NCI-H146 treated with DMSO at 0.1 percent for 48 hours (cell line): Measurements from ENCODE around the gene NCKAP5.
"Not testable (repeated sequence)": the region's sequence is repeated elsewhere in the genome, so short reads cannot be mapped to it uniquely, and the experiment has no call there.

Experiments
- DNase-seq: peaks from one replicate; lab custom pipeline; 2025; ENCODE audit not compliant: unreplicated experiment; lab: John Stamatoyannopoulos, UW

NCKAP5 gene

DNA sequence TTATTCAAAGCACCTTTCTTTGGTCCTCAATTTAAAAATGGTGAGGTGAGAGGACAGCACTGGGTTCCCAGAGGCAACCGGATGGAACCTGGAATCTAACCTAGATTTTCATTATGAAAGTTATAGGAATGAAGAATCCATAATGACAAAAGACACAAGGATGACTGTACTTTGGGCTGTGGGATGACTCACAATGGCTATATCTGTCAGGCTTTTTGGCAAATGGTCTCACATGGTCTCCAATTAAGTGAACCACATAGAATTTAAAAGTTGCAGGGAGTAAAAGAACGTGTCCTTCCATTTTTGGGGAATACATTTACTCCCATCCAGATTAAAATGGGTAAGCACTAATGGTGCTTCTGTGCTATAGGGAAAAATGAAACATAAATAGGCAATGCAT is 866.5 kb downstream of the NCKAP5 start:
- DNase-seq, result no peak

DNA sequence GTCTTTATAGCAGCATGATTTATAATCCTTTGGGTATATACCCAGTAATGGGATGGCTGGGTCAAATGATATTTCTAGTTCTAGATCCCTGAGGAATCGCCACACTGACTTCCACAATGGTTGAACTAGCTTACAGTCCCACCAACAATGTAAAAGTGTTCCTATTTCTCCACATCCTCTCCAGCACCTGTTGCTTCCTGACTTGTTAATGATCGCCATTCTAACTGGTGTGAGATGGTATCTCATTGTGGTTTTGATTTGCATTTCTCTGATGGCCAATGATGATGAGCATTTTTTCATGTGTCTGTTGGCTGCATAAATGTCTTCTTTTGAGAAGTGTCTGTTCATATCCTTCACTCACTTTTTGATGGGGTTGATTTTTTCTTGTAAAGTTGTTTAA is 868.5 kb downstream of the NCKAP5 start:
- DNase-seq, result not testable (repeated sequence)

DNA sequence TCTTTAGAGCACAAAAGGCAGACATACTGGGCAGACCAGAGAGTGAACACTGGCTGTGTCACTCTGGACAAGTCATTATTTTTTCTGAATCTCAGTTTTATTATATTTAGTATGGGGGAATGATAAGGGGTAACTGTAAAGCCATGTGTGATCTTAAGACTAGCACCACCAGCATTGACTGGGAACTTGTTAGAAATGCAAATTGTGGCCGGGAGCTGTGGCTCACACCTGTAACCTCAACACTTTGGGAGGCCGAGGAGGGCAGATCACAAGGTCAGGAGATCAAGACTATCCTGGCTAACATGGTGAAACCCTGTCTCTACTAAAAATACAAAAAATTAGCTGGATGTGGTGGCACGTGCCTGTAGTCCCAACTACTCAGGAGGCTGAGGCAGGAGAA is 869.9 kb downstream of the NCKAP5 start:
- not testable (repeated sequence) for DNase-seq

DNA sequence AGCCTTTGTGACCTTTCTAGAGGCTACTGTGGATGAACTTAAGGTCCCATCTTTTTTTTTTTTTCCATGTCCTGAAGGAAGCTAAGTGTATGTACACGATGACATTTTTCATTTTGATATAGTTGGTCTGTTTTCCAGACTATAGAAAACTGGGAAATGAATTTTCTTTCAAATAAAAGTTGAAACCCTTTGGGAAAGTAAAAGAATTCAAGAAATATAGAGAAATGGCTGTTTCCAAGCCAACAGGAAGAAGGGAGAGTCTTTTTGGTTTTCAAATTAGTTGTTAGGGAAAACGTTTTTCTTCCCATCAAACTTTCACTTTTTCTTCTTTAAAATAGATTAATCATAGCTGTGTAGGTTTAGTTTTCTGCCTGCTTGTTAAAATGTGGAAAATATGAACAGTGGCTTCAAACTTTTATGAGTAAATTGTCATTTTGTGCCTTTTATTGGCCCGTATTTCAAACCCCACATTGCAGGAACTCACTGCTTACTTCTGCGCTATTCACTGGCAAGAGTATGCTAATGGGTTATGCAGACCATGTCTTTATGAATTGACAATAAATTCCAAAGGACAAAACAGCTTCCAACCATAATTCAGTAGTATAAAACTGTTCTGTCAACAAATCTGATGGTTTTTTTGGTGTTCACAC is 870.6 kb downstream of the NCKAP5 start:
- DNase-seq, result no peak

DNA sequence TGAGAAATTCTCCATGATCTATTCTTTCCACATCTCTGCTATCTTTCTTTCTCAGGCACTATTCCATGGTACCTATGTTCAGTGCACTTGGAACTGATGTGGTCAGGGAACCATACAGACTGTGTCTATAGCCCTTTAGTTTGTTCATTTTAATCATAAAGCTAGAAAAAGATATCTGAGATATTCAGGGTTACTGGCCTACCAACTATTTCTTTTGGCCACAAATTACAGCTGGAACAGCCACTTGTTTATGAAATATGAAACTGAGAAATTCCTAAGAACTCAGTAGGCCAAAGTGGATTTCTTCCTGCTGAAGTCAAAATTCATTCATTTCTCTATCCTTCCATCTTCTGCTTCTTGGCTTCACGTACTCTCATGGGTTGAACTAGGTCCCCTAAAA is 875.4 kb downstream of the NCKAP5 start:
- no peak for DNase-seq

DNA sequence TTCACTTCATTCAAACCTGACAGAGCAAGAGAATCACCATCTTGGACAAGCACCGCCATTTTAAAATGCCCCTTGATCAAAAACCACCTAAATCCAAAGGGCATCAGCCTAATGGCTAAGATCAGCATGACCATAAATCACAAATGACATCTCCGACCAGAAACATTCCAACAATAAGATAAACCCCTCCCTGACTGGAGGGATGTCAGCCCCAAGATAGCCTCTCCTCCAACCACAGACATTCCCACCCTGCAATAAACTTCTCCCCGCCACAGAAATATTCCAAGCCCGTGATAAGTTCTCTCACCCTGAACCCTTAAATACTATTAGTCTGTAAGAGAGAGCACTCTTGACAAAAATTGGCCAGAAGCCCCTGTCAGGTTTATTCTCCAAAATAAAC is 876.7 kb downstream of the NCKAP5 start:
- DNase-seq, result no peak

DNA sequence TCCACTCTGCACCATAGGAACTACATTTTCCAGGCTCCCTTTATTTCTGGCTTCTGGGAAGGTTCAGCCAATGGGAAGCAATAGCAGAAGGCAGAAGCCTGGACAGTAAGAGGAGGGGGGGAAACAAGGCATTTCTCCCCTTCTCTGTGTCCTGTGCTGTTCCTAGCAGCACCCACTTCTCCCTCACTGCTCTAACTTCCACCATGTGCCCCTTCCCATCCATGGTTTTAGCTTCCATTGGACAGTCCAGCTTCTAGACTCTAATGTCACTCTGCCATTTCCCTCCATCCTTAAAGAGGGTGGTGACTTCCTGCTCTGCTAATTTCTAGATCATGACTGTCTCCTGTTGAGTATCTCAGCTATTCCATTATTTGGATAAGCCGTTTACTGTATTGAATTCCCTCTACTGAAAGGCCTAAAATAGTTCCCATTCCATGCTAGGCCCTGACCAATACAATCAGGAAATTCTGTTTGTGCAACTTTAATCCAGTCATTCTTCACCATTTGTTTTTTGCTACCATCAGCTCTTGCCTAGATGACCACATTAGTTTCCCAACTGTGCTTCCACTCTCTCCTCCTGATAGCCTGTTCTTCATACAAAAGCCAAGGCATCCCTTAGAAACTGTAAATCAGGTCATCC is 877.5 kb downstream of the NCKAP5 start:
- no peak for DNase-seq

DNA sequence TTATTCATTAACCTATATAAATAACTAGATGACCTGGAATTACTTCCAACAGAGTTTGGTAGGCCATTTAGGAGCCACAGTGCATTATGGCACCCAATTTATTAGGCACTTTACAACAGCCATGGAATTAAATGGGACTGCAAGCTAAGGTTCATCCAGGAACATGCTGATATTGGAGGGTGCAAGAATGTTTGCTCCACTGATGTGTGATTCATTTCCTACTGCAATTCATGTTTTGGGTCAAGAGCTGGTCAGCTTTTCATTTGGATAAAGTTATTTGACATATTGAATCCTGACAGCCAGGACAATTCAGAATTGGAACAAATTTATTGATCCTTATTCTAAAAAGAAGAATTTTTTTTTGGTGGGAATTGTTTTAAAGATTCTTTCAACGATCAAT is 886.5 kb downstream of the NCKAP5 start:
- DNase-seq, result no peak

DNA sequence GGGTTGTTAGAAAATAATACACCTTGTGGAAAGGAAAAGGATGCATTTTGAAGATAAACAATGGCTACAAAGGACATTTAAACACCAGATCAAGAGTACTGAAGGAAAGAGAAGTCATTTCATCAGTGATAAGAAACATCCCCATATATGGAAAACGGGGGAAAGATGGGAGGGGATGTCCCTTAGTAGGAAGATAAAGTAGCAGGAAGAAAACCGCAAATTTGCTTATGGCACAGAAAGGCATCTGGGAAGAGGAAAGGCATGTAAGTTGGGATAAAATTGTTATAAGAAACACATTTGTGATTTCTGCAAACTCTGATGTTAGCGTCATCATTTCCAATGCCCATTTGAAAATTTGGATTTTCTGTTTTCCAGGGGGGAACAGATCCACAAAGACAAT is 887.7 kb downstream of the NCKAP5 start:
- DNase-seq, result no peak

DNA sequence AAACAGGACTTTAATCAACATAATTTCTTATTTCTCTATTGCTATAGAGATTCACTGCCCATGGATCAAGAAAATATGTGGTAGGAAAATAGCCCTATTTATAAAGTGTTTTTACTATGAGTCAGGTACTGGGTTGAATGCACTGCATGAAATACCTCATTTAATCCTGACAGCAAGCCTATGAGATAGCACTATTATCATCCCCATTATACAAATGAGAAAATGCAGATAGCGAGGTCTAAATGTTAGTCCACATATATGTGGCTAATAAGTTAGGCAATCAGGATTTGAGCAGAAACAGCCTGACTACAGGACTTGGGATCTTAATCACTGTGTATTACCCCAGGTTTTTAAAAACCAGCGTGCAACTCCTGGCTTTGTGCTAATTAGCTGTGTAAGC is 889.8 kb downstream of the NCKAP5 start:
- DNase-seq, result no peak

DNA sequence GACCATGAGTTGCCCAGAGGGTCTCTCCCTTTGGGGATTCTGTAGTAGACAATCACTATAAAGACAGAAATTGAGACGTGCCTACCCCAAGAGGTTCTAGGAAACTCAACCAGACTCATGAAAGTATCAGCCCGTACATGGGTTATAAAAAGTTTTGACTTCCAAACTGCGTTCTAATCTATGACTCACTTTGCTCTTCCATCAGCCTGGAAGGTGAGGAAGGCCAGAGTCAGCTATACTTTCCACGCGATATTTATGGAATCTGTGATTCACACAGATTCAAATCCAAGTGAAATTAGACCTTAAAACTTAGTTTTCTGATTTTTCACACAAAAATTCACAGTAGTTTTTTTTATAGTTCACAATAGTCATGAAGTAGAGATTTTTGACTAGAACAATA is 890.6 kb downstream of the NCKAP5 start:
- no peak for DNase-seq

DNA sequence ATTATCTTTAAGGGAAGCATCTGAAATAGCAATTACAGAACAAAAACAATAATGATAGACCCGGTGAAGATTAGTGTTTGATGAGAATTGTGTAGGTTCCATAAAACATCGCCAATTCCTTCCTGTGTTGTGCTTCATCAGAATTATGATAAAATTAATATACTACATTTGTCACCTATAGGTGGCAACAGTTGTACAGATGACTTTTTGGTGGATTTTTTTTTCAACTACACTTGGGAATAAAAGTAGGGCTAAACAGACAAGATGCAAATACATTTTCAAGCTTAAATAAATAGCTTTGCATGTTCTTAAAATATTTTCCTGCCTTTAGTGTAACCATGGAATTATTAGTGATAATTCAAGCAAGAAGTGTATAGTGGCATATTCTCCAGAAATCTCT is 891.3 kb downstream of the NCKAP5 start:
- no peak for DNase-seq

DNA sequence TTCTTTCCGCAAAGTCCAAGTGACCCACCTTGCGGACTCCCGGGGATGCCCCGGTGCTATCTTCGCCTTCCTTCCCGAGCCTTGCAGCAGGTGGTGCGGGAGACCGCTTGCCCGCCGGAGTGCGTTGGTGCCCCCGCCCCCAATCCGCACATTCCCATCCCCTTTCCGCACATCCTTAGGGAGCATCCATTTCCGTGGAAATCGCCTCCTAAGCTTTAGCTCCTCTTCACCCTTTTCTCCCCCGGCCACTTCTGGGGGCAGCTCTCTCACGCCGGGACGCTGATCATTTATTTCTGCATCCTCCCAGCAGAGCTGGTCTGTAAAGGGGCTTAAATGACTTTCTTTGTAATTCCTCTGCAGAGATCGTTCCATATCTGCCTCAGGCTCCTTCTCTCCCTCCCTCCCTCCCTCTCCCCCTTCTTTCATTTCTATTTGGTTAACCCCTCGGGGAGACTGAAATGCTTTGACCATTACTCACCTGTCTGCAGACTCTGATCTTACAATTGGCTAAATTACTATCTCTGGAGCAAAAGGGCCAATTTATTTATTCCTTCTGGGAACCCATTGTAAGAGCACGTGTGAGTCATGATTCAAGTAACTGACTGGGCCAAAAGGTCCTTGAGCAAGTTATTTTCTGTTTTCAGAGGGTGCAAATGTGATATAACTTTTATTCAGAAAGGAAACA is 897.0 kb downstream of the NCKAP5 start:
- no peak for DNase-seq

DNA sequence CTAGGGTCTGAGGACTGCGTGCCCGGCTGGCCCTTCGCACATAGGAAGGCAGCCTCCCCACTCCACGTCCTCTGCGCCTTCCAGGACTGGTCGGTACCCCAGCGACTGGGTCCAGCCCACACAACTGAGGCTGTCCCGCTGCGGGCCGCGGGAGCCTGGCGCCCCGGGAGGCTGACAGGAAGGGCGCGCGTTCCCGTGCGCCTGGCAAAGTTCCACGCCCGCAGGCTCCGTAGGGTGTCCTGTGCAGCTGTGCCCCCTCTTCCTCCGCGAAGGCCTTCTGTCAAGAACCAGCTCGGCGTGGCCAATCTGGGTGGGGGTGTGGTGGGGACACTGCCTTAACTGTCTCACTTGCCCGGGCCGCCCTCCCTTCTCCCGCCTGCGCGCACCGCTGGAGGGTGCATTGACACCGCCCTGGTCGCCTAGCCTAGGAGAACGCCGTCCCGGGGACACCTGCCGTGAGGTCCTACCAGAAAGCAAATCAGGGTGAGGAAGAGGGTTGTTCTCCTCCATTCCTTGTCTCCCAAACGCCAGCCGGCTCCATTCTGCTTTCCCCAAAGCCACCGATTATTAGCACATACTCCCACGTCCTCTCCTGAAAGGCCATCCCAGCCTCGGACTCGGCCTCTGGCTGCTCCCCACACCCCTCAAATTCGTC is 897.6 kb downstream of the NCKAP5 start:
- DNase-seq, result no peak

DNA sequence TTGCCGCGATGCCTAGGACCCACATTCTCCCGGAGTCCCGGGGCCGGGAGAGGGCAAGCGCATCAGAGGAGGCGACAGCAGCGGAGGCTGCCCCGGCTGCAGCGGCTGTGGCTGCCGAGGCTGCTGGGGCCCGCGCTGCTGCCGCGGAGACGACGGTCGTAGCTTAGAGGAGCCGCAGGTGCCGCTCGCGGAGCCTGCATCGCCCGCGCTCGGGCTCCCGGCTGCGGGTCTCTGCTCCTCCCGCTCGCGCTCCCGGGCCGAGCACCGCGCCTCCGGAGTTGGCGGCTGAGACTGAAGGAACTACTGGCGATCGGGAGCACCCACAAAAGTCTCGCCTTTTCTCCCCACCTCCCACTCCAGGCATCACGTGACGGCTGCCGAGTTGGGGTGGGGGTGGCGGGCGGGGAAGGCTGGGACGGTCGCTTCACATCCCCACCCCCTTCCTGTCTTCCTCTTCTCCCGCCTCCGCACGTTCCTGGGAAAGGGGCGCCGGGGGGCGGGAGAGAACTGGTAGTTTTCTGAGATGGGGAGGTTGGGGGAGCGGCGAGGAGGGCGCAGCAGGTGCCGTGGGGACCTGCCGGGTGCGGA is 898.3 kb downstream of the NCKAP5 start, which contains the start of gene LYPD1:
Gene LYPD1 (minus strand): TSS at position 298 of the 588 bp plus-strand sequence. CDS start 273 bp downstream, at position 25.
- no peak for DNase-seq

DNA sequence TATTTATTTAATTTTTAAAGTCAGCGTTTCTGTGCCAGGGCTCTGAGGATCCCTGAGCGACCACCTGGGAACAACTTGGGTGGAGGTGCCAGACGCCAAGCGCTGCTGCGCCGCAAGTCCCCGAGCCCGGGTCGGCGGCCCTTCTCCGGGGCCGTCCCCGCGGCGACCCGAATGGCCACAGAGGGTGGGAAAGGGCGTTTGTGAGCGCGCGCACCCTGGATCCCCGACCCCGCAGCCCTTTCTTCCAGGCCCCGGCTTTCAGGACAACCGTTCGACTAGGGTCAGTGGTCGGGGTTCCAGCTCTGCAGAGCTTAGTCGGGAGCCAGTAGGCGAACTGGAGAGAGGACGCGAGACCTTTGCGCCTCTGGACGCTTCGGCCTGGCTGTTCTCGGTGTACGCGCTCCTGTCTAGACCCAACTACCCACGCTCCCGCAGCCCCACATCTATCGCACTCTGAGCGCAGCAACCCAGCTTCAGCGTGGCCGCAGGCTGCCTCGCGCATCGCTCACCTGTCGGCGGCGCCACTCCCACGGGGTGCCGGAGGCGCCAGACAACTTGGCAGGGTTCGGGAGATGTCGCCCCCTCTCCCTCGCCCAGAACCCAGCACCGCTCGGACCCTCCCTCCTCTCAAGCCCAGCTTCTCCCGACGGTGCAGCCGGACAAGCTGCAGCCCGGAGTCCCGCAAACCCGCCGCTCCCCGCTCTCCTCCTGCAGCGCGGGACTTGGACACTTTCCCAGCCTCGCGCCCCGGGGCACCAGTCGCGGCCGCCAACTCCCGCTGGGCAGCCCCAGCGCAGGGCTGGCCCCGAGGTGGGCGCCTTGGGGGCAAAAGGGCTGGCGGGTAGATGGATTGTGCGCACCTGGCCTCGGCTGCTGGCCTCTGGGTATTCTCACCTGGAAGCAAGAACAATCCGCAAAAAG is 899.0 kb downstream of the NCKAP5 start:
- no peak for DNase-seq

DNA sequence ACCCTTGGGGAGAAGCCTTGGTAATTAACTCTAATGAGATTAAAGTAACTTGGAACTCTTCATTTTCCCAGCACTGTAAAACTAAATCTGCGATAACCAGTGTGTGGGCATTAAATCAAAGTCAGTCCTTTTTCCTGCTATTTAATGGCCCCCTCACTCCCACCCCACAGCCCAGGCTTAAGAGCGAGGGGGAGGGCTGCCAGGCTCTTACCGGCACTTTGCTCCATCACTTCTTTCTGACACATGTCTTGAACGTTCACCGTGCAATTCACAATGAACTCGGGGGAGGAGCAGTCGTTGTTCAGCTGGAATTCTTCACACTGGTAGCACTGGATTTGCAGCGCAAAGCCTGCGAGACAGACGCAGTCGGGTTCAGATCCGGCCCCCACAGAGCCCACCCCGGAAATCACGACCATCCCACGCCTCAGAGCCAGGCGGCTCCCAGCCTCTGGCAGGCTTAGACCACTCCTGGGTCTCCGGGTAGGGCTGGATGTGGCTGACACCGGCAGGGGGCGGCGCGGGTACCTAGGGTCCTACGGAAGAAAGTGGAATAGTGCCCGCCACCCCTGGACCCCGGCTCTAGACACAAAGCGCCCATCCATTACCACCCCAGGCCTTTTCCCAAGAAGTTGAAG is 900.0 kb downstream of the NCKAP5 start:
- DNase-seq, result no peak

DNA sequence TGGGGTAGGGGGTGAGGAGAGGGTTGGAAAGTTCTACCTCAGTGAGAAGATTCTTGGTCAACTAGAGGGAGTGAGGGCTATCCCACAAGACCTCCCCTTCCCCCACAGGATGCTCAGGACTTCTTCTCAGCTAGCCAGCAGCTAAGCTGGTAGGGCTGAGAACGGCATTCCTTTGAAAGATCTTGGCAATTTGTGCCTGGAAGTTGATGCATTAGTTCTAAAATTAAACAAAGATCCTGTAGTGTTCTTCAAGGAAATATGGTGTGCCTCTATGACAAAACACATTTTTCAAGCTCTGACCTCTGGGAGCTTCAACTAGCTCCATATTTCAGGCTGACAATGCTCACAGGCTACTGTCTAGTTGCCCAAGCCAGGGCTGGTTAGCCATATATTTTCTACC is 900.6 kb downstream of the NCKAP5 start:
- no peak for DNase-seq

DNA sequence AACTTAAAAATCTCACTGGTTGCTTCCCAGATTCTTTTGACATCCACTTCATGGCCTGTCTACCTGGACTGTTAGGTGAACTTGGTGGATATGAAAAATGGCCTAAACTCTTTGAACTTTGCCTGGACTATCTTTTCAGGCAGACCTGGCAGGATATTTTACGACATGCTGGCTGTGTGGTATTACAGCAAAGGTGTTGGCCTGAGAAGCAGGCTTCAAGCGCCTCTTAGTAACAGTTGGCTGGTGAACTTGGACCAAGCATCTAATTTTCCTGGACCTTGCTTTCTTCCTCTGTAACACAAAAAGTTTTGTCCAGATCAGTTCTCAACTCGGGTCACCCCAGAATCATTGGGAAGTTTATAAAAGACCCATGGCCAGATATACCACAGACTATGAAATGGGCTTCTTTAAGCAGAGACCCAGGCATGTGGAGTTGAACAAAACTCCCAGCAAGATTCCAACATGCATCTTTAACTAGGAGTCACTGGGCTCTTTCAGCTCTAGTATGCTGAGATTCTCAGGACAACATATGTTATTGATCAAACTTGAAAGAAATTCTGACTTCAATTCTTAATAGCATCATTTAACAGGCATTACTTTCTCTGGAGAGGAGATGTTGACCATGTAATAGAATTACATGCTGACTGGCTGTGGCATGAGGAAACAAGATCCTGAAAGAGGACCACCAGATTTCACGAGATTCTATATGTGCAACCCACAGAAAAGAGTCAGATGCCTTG is 902.7 kb downstream of the NCKAP5 start:
- DNase-seq, result no peak
